H1 (cell line): ENCODE data around the gene PDK2. TPM values are rescaled to one million over a fixed set of nuclear protein-coding genes. Genes with fewer than 3 reads are reported as not detected.

ENCODE experiments used
- CTCF ChIA-PET: fragments of 300-600 bp; sonication (Branson Sonifier 250); formaldehyde crosslinking; loops from one replicate; lab custom pipeline; 2021; ENCODE audit not compliant: partially characterized antibody; lab: Charles Lee
- POLR2A ChIA-PET: fragments of 300-600 bp; sonication (Branson Sonifier 250); formaldehyde crosslinking; loops from one replicate; lab custom pipeline; 2021; ENCODE audit warnings: inconsistent platforms; ENCODE audit not compliant: partially characterized antibody; lab: Charles Lee
- DNase-seq, 2 experiments: peaks; one replicate each; pipeline versions ENCODE4 v3.0.0 to v3.0.0-alpha.2; 2010 to 2022; ENCODE audit warnings: low spot score in 2 of 2, low read depth in 1 of 2, mixed read lengths in 1 of 2
- FAIRE-seq: peaks from 2 replicates; lab custom pipeline; 2011; peaks lifted over from hg19 to GRCh38; lab: Jason Lieb, UNC
- H2AFZ ChIP-seq: 2 replicates; pipeline ENCODE4 v1.8.1; 2012; ENCODE audit warnings: low read length, inconsistent platforms
- H2AK5ac ChIP-seq: 2 replicates; pipeline ENCODE4 v1.6.1; 2013; ENCODE audit warnings: low read depth, low read length
- H2BK120ac ChIP-seq: replicated peaks from 2 replicates; pipeline ENCODE3; 2013; ENCODE audit warnings: low read depth, low read length, inconsistent platforms
- H2BK12ac ChIP-seq: 2 replicates; pipeline ENCODE4 v1.6.1; 2013; ENCODE audit warnings: low read depth, low read length
- H2BK15ac ChIP-seq: 2 replicates; pipeline ENCODE4 v1.6.1; 2013; ENCODE audit warnings: low read length
- H2BK20ac ChIP-seq: 2 replicates; pipeline ENCODE4 v1.6.1; 2013; ENCODE audit warnings: low read length
- H2BK5ac ChIP-seq: 2 replicates; pipeline ENCODE4 v1.6.1; 2013; ENCODE audit warnings: low read depth, low read length
- H3K14ac ChIP-seq: 2 replicates; pipeline ENCODE4 v1.6.1; 2013; ENCODE audit warnings: inconsistent platforms; ENCODE audit not compliant: insufficient read length
- H3K18ac ChIP-seq: 2 replicates; pipeline ENCODE4 v1.6.1; 2013; ENCODE audit warnings: low read length; ENCODE audit errors: extremely low read depth
- H3K23ac ChIP-seq: 2 replicates; pipeline ENCODE4 v1.6.1; 2013; ENCODE audit warnings: inconsistent platforms; ENCODE audit not compliant: insufficient read length
- H3K23me2 ChIP-seq: 2 replicates; pipeline ENCODE4 v1.6.1; 2013; ENCODE audit warnings: low read depth, low read length
- H3K27ac ChIP-seq: 2 replicates; pipeline ENCODE4 v1.6.1; 2011; ENCODE audit warnings: low read depth, low read length, inconsistent platforms
- H3K27me3 ChIP-seq, 4 experiments: replicated peaks in 1 of 4; 1 replicate in 1 of 4; 2 replicates in 3 of 4; pipeline versions ENCODE4 v1.6.1 to v1.8.1; 2011 to 2013; ENCODE audit warnings: low read length in 3 of 4, mild to moderate bottlenecking in 3 of 4, inconsistent platforms in 2 of 4, mixed read lengths in 2 of 4, moderate library complexity in 1 of 4; ENCODE audit not compliant: control insufficient read depth in 3 of 4, insufficient read depth in 3 of 4; ENCODE audit errors: extremely low read depth in 1 of 4
- H3K36me3 ChIP-seq, 4 experiments: 2 replicates each; pipeline versions ENCODE4 v1.6.1 to v1.8.1; 2011 to 2013; ENCODE audit warnings: mild to moderate bottlenecking in 4 of 4, low read length in 3 of 4, moderate library complexity in 2 of 4, control low read depth in 1 of 4, inconsistent platforms in 1 of 4; ENCODE audit not compliant: insufficient read depth in 4 of 4, control insufficient read depth in 2 of 4
- H3K4ac ChIP-seq: replicated peaks from 2 replicates; pipeline ENCODE3; 2013; ENCODE audit warnings: low read length, low read depth, mixed read lengths, inconsistent platforms; ENCODE audit not compliant: insufficient read length
- H3K4me1 ChIP-seq, 4 experiments: replicated peaks in 1 of 4; 1 replicate in 1 of 4; 2 replicates in 3 of 4; pipeline versions ENCODE4 v1.6.1 to v1.8.1; 2011 to 2013; ENCODE audit warnings: low read length in 3 of 4, inconsistent platforms in 2 of 4, mixed read lengths in 1 of 4; ENCODE audit not compliant: insufficient read depth in 4 of 4, control insufficient read depth in 3 of 4
- H3K4me2 ChIP-seq, 2 experiments: 2 replicates each; pipeline versions ENCODE4 v1.6.1 to v1.8.1; 2011 to 2013; ENCODE audit warnings: low read depth in 2 of 2, low read length in 2 of 2, control low read depth in 1 of 2, inconsistent platforms in 1 of 2, mild to moderate bottlenecking in 1 of 2; ENCODE audit not compliant: insufficient read depth in 1 of 2
- H3K4me3 ChIP-seq, 4 experiments: fragments of 200-600, 300-600 bp in 1 of 4; sonication (generic), shearing (Covaris generic), sonication (Bioruptor Twin) in 1 of 4; 2 replicates each; pipeline versions ENCODE4 v1.5.1 to v1.8.1; 2011 to 2016; ENCODE audit warnings: low read length in 4 of 4, low read depth in 3 of 4, control low read depth in 2 of 4, inconsistent platforms in 2 of 4, mild to moderate bottlenecking in 2 of 4, mixed read lengths in 1 of 4, moderate library complexity in 1 of 4; ENCODE audit not compliant: insufficient read depth in 2 of 4; ENCODE audit errors: extremely low read depth in 1 of 4
- H3K56ac ChIP-seq: replicated peaks from 2 replicates; pipeline ENCODE3; 2013; ENCODE audit warnings: low read depth, mild to moderate bottlenecking, mixed read lengths, low read length, inconsistent platforms; ENCODE audit not compliant: insufficient read length
- H3K79me1 ChIP-seq: 2 replicates; pipeline ENCODE4 v1.6.1; 2013; ENCODE audit warnings: low read depth, low read length, control low read depth
- H3K79me2 ChIP-seq, 2 experiments: 2 replicates each; pipeline versions ENCODE4 v1.6.1 to v1.8.1; 2012 to 2013; ENCODE audit warnings: low read length in 2 of 2, mild to moderate bottlenecking in 2 of 2, inconsistent platforms in 1 of 2; ENCODE audit not compliant: insufficient read depth in 2 of 2, control insufficient read depth in 1 of 2
- H3K9ac ChIP-seq, 4 experiments: replicated peaks in 1 of 4; 1 replicate in 1 of 4; 2 replicates in 3 of 4; pipeline versions ENCODE4 v1.6.1 to v1.8.1; 2011 to 2013; ENCODE audit warnings: low read depth in 3 of 4, low read length in 3 of 4, control low read depth in 2 of 4, mild to moderate bottlenecking in 2 of 4, moderate library complexity in 2 of 4, inconsistent platforms in 1 of 4; ENCODE audit errors: extremely low read depth in 1 of 4
- H3K9me3 ChIP-seq, 2 experiments: 2 replicates each; pipeline versions ENCODE4 v1.6.1 to v1.8.1; 2012 to 2013; ENCODE audit warnings: mild to moderate bottlenecking in 2 of 2, moderate library complexity in 2 of 2, control low read depth in 1 of 2, inconsistent platforms in 1 of 2, low read depth in 1 of 2, low read length in 1 of 2, mixed read lengths in 1 of 2; ENCODE audit not compliant: insufficient read depth in 2 of 2
- H4K20me1 ChIP-seq, 2 experiments: replicated peaks in 1 of 2; 2 replicates each; pipeline versions ENCODE3 to v1.8.1; 2011 to 2013; ENCODE audit warnings: inconsistent platforms in 2 of 2, low read length in 2 of 2, mild to moderate bottlenecking in 1 of 2; ENCODE audit not compliant: insufficient read depth in 2 of 2, control insufficient read depth in 1 of 2
- H4K5ac ChIP-seq: 2 replicates; pipeline ENCODE4 v1.6.1; 2013; ENCODE audit warnings: low read length, low read depth, mixed read lengths, inconsistent platforms; ENCODE audit not compliant: insufficient read length
- H4K8ac ChIP-seq: 2 replicates; pipeline ENCODE4 v1.8.0; 2013; ENCODE audit warnings: mild to moderate bottlenecking, moderate library complexity, low read length, inconsistent platforms; ENCODE audit not compliant: insufficient read depth; ENCODE audit errors: extremely low read depth
- H4K91ac ChIP-seq: replicated peaks from 2 replicates; pipeline ENCODE3; 2013; ENCODE audit warnings: low read length, mixed read lengths, inconsistent platforms; ENCODE audit not compliant: insufficient read length
- ATF3 ChIP-seq: IDR thresholded peaks from 2 replicates; pipeline ENCODE4 v1.6.1; 2011; ENCODE audit warnings: low read depth, mild to moderate bottlenecking, low read length; ENCODE audit not compliant: insufficient read depth
- BRCA1 ChIP-seq: IDR thresholded peaks from 2 replicates; pipeline ENCODE4 v1.6.1; 2012; ENCODE audit warnings: low read depth, low read length, improper control_type of control experiment
- CBX5 ChIP-seq: fragments of 300-800, 300-1000 bp; sonication (generic); IDR thresholded peaks from 2 replicates; pipeline ENCODE4 v1.7.1; 2016; ENCODE audit warnings: antibody characterized with exemption, low read length, low read depth
- CBX8 ChIP-seq: fragments of 300-800, 300-1000 bp; sonication (generic); IDR thresholded peaks from 2 replicates; pipeline ENCODE4 v1.7.1; 2016; ENCODE audit warnings: low read depth, low read length, borderline replicate concordance
- CHD2 ChIP-seq: IDR thresholded peaks from 2 replicates; pipeline ENCODE4 v1.6.1; 2012; ENCODE audit warnings: low read length, improper control_type of control experiment
- CREB1 ChIP-seq: IDR thresholded peaks from 2 replicates; pipeline ENCODE4 v1.6.1; 2012; ENCODE audit warnings: inconsistent platforms
- EGR1 ChIP-seq: IDR thresholded peaks from 2 replicates; pipeline ENCODE4 v1.6.1; 2011; ENCODE audit warnings: low read depth, low read length, borderline replicate concordance
- NANOG ChIP-seq: IDR thresholded peaks from 2 replicates; pipeline ENCODE4 v1.6.1; 2011; ENCODE audit warnings: low read length, low read depth, mild to moderate bottlenecking, inconsistent platforms; ENCODE audit not compliant: insufficient read depth, poor library complexity, severe bottlenecking
- RBBP5 ChIP-seq: IDR thresholded peaks from 2 replicates; pipeline ENCODE4 v1.7.1; 2012; ENCODE audit warnings: low read depth, mild to moderate bottlenecking, inconsistent platforms, low read length, moderate library complexity, borderline replicate concordance
- SRF ChIP-seq: IDR thresholded peaks from 2 replicates; pipeline ENCODE4 v1.6.1; 2011; ENCODE audit warnings: mild to moderate bottlenecking, low read depth, low read length, moderate library complexity
- ZNF274 ChIP-seq: IDR thresholded peaks from 2 replicates; pipeline ENCODE4 v1.7.0; 2012; ENCODE audit warnings: low read length, borderline replicate concordance; ENCODE audit errors: extremely low read depth
- whole genome bisulfite sequencing, 2 experiments: shearing (Covaris generic) in 1 of 2; methylation state at CpG; one replicate each; pipeline versions ENCODE4 v1.1.6 to v1.1.7; 2013 to 2015; ENCODE audit warnings: low lambda C conversion rate in 2 of 2, mixed read lengths in 2 of 2, inconsistent platforms in 1 of 2, low coverage in 1 of 2, missing lambda C conversion rate in 1 of 2; ENCODE audit not compliant: insufficient replicate concordance in 2 of 2, insufficient coverage in 1 of 2, insufficient read length in 1 of 2; ENCODE audit errors: extremely low coverage in 1 of 2, missing lambda C conversion rate in 1 of 2; 5-methylcytosine and 5-hydroxymethylcytosine counted together
- polyA plus RNA-seq, 7 experiments: library from polyadenylated mRNA; depleted of rRNA in 3 of 7; stranded (reverse) in 5 of 7; unstranded in 2 of 7; fragments of >200 nt in 5 of 7; fragments of 200-250 nt in 2 of 7; gene quantifications; 1 replicate in 5 of 7; 2 replicates in 1 of 7; 4 replicates in 1 of 7; pipeline versions ENCODE4 v1.2.1 to v1.2.3, GENCODE V29; 2011 to 2013; ENCODE audit warnings: missing spikeins in 2 of 7, mixed read lengths in 2 of 7
- total RNA-seq: library from RNA; stranded (reverse); fragmentation: NEBNext Ultra II Directional; extraction: Animal tissue kit (Norgen Biotek cat#: 25700); gene quantifications from 2 replicates; pipeline ENCODE4 v1.2.1, GENCODE V29; 2021

The PDK2 gene
- total and polyA plus RNA-seq, 2 of the 8 experiments (the other 6 are each of a cell fraction or from before 2014, with no cell fraction given), result 18.3 to 121 TPM

- no peaks in the 10 kb centered on the region; a peak in 2 of 7 replicates for H3K27me3 ChIP-seq
- no peak overlapping the region for H2BK15ac ChIP-seq
- H3K4me1 ChIP-seq, result peaks cover 0 to 4% (median 3%) of the 10 kb centered on the region in 4 experiments; a peak in 3 of 7 replicates
- H2AFZ ChIP-seq, result no peak overlapping the region; the same call in 1 of the 2 replicates
- no peak overlapping the region for H3K4me3 ChIP-seq
- no peak overlapping the region for H3K9ac ChIP-seq
- no peak overlapping the region; the same call in none of the 2 replicates for H4K8ac ChIP-seq
- no peak overlapping the region for H4K91ac ChIP-seq
- no peak overlapping the region for H3K23ac ChIP-seq
- H3K23me2 ChIP-seq, result no peaks in the 10 kb centered on the region
- WGBS, 2 experiments, result 65% methylated on average over 33 of the region's 39 CpGs; no CpG with 5 or more reads in 1 of the 2 experiments
- no peak overlapping the region for H2BK20ac ChIP-seq
- H3K79me2 ChIP-seq, result no peaks in the 10 kb centered on the region
- no peak overlapping the region for H3K56ac ChIP-seq
- CTCF ChIA-PET, result interaction anchor here (0.9 to 10.1 kb wide), 9 partner anchors 8 to 217 kb away, joined by 3 to 169 read pairs (median 17); partner anchors contain the start of gene ITGA3
- POLR2A ChIA-PET, result interaction anchor here (1.0 to 3.3 kb wide), 5 partner anchors 14 to 76 kb away, joined by 3 to 17 read pairs (median 4); partner anchors contain the start of gene ITGA3
- H3K18ac ChIP-seq, result no peak overlapping the region; the same call in 1 of the 2 replicates
- FAIRE-seq, result no peak
- no peak overlapping the region for H3K14ac ChIP-seq
- H3K4me2 ChIP-seq, result peak overlapping the region in 1 of 2 experiments; percentile 27; a peak in 2 of 4 replicates
- no peaks in the 10 kb centered on the region for H3K9me3 ChIP-seq
- H2BK12ac ChIP-seq, result no peak overlapping the region
- no peak overlapping the region for H2BK120ac ChIP-seq
- peaks cover 0 to 6% (median 1%) of the 10 kb centered on the region in 4 experiments; a peak in 4 of 8 replicates for H3K36me3 ChIP-seq
- DNase-seq, result peak in 1 of 2 experiments; percentile 85
- H2BK5ac ChIP-seq, result no peak overlapping the region
- peaks cover 2 to 8% of the 10 kb centered on the region in 2 experiments for H4K20me1 ChIP-seq
- H3K27ac ChIP-seq, result no peak overlapping the region
- no peak overlapping the region for H4K5ac ChIP-seq
- H3K79me1 ChIP-seq, result no peaks in the 10 kb centered on the region
- no peak overlapping the region for H2AK5ac ChIP-seq
- H3K4ac ChIP-seq, result no peak overlapping the region
- no peak for TF ChIP-seq ZNF274
- TF ChIP-seq CBX5, result no peak
- TF ChIP-seq BRCA1, result no peak
- TF ChIP-seq EGR1, result no peak
- no peak for TF ChIP-seq RBBP5
- no peak for TF ChIP-seq SRF
- peak; percentile 45 for TF ChIP-seq NANOG
- TF ChIP-seq CREB1, result no peak
- TF ChIP-seq CBX8, result no peak
- TF ChIP-seq ATF3, result no peak
- TF ChIP-seq CHD2, result 0 out of 2 replicates have a peak, but pooled peaks have one; percentile 14
Measured at GRCh38 chr17:50076591-50077235, 18.4 kb upstream of the PDK2 start.
